Measurements from ENCODE around the gene THOP1. TPM values are rescaled to one million over a fixed set of nuclear protein-coding genes. Genes with fewer than 3 reads are reported as not detected.

Gene THOP1
- total and polyA plus RNA-seq, 4 donors = 23.8 to 71.9 (median 64.6) TPM

- no peak for ATAC-seq (ENCODE audit: insufficient read depth, low FRiP score)
- Histone ChIP-seq H3K9ac (ENCODE audit: insufficient read depth in 1 of 2, low read length in 2 of 2) (no peak overlapping the region), H3K4me3 (no peak overlapping the region), H3K4me1 (ENCODE audit: control insufficient read depth in 5 of 5, insufficient read depth in 5 of 5, low read length in 5 of 5) (peaks cover 5 to 17% (median 16%) of the 10 kb centered on the region in 5 donors), H3K9me3 (ENCODE audit: control insufficient read depth in 4 of 4, insufficient read depth in 3 of 4, low read length in 3 of 4) (no peaks in the 10 kb centered on the region), H3K27ac (ENCODE audit: low read depth in 1 of 2, low read length in 1 of 2) (no peak overlapping the region), H3K36me3 (ENCODE audit: control insufficient read depth in 4 of 4, insufficient read depth in 4 of 4, low read length in 4 of 4) (peaks cover 0 to 8% (median 1%) of the 10 kb centered on the region in 4 donors), H3K27me3 (ENCODE audit: control insufficient read depth in 3 of 3, insufficient read depth in 3 of 3, low read length in 2 of 3) (no peaks in the 10 kb centered on the region)
- no peak for TF ChIP-seq CTCF (IDR thresholded peaks at IDR 0.05; ENCODE audit: control extremely low read depth, extremely low read depth)
- no peak for DNase-seq
- 83 to 84% methylated on average over 7 of the region's 7 CpGs for whole genome bisulfite sequencing, 2 donors
Observed at GRCh38 chr19:2780284-2780683, 5.0 kb upstream of the THOP1 start.

- Histone ChIP-seq H3K4me3 (peak overlapping the region; percentile 85), H3K4me1 (ENCODE audit: control insufficient read depth in 5 of 5, insufficient read depth in 5 of 5, low read length in 5 of 5) (peaks cover 11 to 25% (median 16%) of the 10 kb centered on the region in 5 donors), H3K27me3 (ENCODE audit: control insufficient read depth in 3 of 3, insufficient read depth in 3 of 3, low read length in 2 of 3) (no peaks in the 10 kb centered on the region), H3K9ac (ENCODE audit: insufficient read depth in 1 of 2, low read length in 2 of 2) (peak overlapping the region; percentile 93 to 95), H3K9me3 (ENCODE audit: control insufficient read depth in 4 of 4, insufficient read depth in 3 of 4, low read length in 3 of 4) (no peaks in the 10 kb centered on the region), H3K36me3 (ENCODE audit: control insufficient read depth in 4 of 4, insufficient read depth in 4 of 4, low read length in 4 of 4) (peaks cover 0 to 8% (median 1%) of the 10 kb centered on the region in 4 donors), H3K27ac (ENCODE audit: low read depth in 1 of 2, low read length in 1 of 2) (peak overlapping the region; percentile 83 to 95)
- DNase-seq (no peak), ATAC-seq (ENCODE audit: insufficient read depth, low FRiP score) (no peak)
- 2% methylated on average over 24 of the region's 24 CpGs for whole genome bisulfite sequencing, 2 donors
- TF ChIP-seq CTCF (IDR thresholded peaks at IDR 0.05; ENCODE audit: control extremely low read depth, extremely low read depth) = no peak
Observed at GRCh38 chr19:2782329-2782935, 2.9 kb upstream of the THOP1 start.

- peaks cover 0 to 6% (median 0%) of the 10 kb centered on the region in 4 donors for H3K36me3 ChIP-seq (ENCODE audit: control insufficient read depth in 4 of 4, insufficient read depth in 4 of 4, low read length in 4 of 4)
- no peaks in the 10 kb centered on the region for H3K27me3 ChIP-seq (ENCODE audit: control insufficient read depth in 3 of 3, insufficient read depth in 3 of 3, low read length in 2 of 3)
- ATAC-seq (ENCODE audit: insufficient read depth, low FRiP score) (peak; percentile 89), DNase-seq (peak; percentile 99)
- WGBS, 2 donors = 0 to 1% methylated on average over 50 to 68 of the region's 68 CpGs
- H3K4me1 ChIP-seq (ENCODE audit: control insufficient read depth in 5 of 5, insufficient read depth in 5 of 5, low read length in 5 of 5) = peaks cover 11 to 25% (median 16%) of the 10 kb centered on the region in 5 donors
- H3K9ac ChIP-seq (ENCODE audit: insufficient read depth in 1 of 2, low read length in 2 of 2) = peak within 1 kb of the TSS; percentile 93 to 95
- peak; percentile 55 for TF ChIP-seq CTCF (IDR thresholded peaks at IDR 0.05; ENCODE audit: control extremely low read depth, extremely low read depth)
- H3K4me3 ChIP-seq = peak within 1 kb of the TSS; percentile 85
- H3K9me3 ChIP-seq (ENCODE audit: control insufficient read depth in 4 of 4, insufficient read depth in 3 of 4, low read length in 3 of 4) = no peaks in the 10 kb centered on the region
- peak within 1 kb of the TSS; percentile 83 to 95 for H3K27ac ChIP-seq (ENCODE audit: low read depth in 1 of 2, low read length in 1 of 2)
Observed at GRCh38 chr19:2782936-2783780, 2.1 kb upstream of the THOP1 start, which contains the start of gene SGTA. SGTA (minus strand) TSS chr19:2783273; CDS start chr19:2769068, 14,205 bp downstream.

Data from lung (tissue), 12 donors.